Activated T-cell treated with anti-CD3 and anti-CD28 coated beads, Interleukin-2, amount 50 U/mL, for 48 hours (primary cell): ENCODE data around the gene PCDH9.

Experiments used
- DNase-seq, 2 experiments: peaks; one replicate each; pipeline ENCODE4 v3.0.0-alpha.2; 2020

The PCDH9 gene

GRCh38 chr13:67229481-67230403 lies at the start of gene PCDH9:
PCDH9 (minus strand) TSS chr13:67230336; CDS start chr13:67228440, 1,896 bp downstream.
- DNase-seq, result no peak

DNA sequence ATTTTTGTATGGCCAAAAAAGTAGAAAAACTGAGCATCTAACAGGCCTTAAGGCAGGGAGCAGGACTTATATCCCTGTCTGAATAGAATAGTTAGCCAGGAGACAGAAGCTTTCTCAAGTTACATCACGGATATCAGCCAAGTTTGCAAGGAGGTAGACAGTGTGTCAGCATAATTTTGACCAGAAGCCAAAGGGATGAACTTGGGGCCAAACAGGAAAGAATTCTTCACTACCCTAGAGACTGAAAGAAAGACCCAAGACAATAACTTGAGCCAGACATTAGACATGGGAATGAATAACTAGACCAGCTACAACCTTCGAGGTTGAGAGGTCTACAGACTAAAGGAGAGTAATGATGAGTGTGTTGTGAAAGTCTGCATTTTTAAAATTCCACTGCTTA lies 48.1 kb upstream of the PCDH9 start:
- DNase-seq, result no peak

DNA sequence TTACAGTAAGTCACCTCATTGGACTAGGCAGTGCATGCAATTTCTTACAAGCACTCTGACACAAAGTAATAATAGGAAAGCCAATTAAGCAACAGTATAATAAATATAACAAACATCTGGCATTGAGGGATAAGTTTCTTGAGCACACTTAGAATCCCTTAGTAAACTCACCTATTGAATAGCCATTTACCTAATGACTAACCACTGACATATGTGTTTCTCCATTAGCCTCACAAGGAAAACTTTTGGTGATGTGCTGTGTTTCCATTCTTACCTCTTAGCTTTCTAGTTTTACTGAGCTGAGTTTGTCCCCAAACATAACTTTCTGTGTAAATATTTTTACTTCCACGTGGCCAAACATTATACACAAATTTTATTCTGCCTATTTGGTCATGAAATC lies 47.4 kb upstream of the PCDH9 start:
- DNase-seq, result no peak

- DNase-seq, result no peak
These were observed 45.3 kb upstream of the PCDH9 start for GRCh38 chr13:67275351-67275960.

GRCh38 chr13:67273001-67273400 lies 42.9 kb upstream of the PCDH9 start:
- no peak for DNase-seq

GRCh38 chr13:67267136-67267535 lies 37.0 kb upstream of the PCDH9 start:
- DNase-seq, result no peak

GRCh38 chr13:67259208-67259607 lies 29.1 kb upstream of the PCDH9 start:
- no peak for DNase-seq

- DNase-seq, result no peak
These were observed 28.3 kb upstream of the PCDH9 start for GRCh38 chr13:67258482-67258881.

- DNase-seq, result no peak
These were observed 8.7 kb upstream of the PCDH9 start for GRCh38 chr13:67238861-67239260.

DNA sequence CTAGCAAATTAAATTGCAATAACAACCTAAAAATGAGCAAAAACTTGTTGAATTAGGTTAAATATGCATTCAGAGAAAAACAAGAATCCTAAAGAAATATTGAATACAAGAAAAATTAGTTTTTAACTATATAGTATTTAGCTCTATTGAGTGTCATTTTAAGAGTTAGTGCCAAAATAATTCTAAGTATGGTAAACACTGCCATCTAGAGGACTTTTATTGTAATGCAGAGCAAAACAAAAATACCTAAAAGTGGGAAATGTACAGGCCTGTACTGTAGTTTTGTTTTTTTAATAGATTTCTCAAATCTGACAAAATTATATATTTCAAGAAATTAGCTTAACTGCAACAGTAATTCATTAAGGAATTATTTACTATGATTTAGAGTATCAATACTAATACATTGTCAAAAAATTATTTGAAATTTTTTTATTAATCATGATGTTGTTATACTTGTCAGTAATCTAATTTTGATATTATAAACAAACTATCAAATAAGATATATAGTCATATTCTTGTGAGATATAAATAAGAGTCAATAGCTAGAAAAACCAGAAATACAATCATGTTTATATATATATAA lies 8.2 kb upstream of the PCDH9 start:
- DNase-seq, result no peak

- DNase-seq, result no peak
These were observed 5.1 kb upstream of the PCDH9 start for GRCh38 chr13:67235265-67235664.

DNA sequence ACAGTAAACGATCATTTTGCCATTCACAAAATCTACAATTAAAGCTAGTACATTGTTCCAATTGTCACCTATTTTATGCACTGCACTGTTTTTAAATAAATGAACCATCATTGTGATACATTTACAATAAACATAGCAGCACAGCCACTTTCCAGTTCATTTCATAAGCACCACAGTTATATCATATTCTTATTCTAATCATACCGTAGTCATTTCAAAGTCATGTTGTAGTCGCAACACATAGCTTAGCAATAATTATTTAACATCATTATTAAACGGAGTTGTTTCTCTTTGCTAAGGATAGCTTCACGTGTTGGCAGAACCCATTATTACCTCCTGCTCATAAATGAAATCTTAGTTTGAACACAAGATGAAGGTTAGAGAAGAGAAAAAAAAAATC lies 2.2 kb upstream of the PCDH9 start:
- DNase-seq, result no peak

DNA sequence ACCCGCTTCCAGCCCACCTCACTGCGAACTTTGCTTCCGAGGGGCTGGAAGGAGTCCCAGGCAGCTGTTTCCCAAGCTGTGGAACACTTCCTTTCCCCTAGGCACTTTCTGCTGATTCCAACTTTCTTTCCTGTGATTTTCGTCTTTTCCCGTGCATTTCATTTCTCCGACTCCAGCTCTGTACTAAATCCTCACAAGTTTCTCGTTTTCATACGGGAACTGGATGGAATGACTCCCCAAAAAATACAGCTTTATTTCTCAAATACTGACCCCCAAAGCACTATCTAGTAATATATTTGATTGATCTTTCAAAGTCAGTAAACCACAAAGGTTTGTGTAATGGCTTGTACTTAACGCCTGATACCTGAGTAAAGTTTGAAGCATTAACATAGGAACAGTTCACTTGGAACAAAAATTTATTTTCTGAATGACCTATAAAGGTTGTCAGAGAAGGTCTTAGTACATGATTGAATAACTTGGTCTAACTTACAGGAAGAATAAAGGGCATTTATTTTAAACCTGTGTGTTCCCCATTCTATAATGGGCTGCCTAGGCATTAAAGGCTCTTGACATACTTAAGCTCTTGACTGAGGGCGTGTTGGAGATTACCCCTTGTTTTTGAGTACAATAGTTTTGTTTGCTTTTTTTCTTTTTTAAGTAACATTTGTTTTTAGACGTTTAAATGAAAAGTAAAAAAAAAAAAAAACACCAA lies 1.3 kb upstream of the PCDH9 start:
- no peak for DNase-seq

DNA sequence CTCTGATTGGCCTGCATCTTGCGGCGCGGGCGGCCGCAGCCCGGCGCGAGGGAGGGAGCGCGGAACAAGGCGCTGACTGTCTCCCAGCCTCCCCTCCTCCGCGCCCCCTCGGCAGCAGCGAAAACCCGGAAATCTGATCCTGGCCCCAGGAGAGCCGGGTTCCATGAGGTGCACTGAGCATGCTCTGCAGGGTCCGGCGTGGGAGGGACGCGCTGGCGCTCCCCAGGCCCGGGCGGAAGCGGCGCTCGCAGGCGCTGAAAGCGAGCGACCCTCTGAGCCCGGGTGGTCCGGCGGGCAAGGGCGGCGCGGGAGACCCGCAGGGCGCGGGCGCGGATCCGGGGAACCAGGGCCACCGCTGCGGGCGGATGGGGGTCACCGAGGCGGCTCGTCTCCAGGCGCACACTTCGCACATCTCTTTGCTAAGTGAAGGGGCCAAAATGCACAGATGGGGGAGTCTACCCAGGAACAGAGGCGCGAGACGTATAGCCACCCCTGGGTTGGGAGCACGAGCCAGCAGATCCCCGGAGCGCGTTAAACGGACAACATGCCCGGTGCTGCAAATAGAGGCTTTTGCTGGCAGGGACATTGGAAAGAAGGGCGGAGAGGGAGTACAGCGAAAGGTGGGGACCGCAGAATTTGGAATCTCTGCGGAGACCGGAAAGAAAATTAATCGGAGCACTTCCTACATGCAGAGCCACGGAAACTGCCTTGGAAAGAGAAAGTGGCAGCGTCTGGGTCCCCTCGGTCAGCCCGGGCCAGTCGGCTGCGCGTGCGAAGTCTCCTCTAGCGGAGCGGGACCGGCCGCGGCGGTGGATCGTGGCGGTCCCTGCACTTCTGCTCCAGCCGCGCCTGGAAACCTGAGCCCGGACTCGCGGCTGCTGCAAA lies 510 bp upstream of the PCDH9 start:
- peak; percentile 93 for DNase-seq

- no peak for DNase-seq
These were observed 1.2 kb downstream of the PCDH9 start for GRCh38 chr13:67228916-67229315.

DNA sequence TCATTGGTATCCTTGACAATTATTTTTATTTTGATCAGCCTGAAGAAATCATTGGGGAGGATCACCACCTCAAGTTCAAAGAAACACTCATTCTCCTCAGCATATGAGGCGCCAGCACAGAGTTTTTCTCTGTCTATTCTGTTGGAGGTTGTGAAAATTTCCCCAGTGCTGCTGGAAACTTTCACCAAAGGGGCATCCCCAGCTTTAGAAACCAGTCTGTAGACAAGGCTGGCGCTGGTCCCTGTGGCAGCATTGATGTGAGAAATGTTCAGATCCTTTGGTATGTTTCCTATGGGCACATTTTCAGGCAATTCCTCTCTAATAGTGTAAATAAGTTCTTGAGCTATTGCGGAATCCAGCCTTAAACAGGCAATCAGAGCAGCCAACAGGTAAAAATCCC lies 2.1 kb downstream of the PCDH9 start:
- no peak for DNase-seq

DNA sequence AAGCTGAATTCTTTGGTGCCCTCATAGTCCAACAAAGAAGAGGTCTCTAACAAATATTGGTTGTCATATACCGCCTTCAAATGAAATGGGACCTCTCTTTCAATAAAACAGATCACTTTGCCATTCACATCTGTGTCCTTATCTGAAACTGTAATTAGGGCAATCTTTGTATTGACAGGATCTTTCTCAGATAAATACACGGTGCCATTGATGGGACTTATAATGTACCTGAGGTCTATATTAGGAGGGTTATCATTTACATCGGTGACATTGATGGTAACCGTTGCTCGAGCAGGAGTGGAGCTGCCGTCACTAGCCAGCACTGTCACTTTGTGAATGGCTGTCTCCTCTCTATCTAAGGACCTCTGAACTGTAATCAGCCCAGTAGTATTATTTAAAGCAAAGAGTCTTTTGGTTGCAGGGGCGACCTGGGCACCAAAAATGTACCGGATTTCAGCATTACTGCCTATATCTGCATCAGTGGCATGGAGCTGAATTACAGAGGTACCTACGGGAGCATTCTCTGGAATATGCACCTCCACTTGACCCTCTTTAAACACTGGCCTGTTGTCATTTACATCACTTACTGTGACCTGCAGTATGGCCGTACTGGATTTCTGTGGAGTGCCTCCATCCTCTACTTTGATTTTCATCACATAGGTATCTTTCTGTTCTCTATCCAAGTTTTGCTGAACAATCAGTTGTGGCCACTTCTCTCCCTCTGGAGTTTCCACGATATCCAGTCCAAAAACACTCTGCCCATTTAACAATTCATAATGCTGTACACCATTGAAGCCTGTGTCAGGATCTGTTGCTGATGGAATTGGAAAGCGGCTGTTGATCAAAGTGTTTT lies 2.8 kb downstream of the PCDH9 start:
- DNase-seq, result no peak

DNA sequence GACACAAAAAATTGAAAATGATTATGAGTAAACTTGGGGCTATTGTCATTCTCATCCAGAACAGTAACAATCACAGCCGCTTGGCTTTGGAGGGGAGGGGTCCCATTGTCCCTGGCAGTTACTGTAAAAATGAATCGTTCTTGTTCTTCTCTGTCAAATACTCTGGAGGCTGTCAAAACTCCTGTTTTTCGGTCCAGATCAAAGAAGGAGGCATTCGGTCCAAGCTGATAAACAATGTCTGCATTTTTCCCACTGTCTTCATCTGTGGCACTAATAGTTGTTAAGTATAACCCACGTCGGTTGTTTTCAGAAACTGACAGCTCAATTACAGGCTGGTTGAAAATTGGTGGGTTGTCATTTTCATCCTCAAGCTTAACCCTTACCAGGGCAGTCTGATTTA lies 3.4 kb downstream of the PCDH9 start:
- DNase-seq, result no peak

DNA sequence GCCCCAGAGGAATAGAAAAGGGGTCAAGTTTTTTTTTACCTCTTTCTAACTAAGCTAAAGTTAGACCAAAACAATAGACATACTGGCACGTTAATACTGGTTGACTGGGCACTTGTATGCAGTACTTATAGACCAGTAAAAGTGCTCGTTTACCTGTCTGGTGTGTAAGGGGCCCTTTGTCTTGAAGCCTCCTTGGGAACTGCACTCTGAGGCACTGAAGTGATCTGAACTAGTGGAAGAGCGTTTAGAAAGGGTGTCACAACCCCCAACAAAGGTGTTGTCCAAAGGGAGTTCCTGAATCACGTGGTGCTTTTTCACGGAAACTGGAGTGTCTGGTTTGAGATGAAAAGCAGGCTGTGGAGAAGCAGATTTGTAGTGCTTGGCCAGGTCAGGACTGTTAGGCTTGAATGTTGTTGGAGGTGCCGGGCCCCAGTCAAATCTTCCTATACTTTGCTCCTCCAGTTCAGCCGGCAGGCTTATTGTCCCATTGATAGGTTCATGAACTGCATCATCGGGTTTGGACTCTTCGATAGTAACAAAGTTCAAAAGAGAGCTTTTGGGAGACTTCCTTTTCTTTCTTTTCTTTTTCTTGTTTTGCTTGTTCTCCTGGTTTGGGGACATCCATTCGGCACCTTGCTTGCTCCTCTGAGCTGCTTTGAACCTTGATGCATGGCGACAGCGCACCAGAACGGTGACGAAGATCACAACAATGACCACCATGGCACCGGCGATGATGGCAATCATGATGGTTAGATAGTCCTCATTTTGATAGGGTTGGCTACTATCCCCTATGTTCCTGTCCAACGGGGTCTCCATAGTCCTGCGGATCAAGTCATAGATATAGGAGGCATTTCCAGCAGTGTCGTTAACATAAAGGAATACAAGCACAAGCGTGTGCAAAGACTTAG lies 4.6 kb downstream of the PCDH9 start:
- no peak for DNase-seq

DNA sequence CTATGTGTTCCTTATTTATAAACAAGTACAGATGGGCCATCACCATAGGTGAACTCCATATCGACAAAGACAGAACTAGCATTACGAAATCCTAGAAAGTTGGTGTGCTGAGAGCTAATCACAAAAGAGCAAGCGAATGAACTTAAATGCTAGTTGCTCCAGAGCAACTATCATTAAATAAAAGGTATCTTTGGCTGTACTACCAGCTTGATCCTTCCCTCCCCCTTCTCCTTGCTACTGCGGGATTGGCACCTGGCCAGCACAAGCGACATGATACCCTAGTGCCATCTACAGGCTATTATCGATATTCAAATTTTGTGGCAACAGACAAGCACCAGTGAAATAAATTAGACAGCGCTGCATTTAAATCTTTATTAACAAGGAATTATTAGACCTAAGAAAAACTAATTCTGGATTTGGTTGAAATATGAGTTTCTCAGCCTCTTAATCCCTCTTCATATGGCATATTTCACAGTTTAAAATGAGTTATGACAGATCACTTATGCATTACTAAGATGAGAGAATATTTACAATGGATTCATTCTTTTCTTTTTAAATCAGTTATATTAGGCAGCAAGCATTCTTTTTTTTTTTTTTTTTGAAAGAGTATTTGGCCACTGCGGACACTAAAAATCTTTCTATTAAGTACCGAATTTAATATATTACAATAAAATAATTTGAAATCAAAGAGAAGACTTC lies 5.8 kb downstream of the PCDH9 start:
- DNase-seq, result peak; percentile 47 to 56
